ENCODE measurements around the gene FSD2. TPM values are rescaled to one million over a fixed set of nuclear protein-coding genes. Genes with fewer than 3 reads are reported as not detected.

FSD2 gene
- total and polyA plus RNA-seq, 2 experiments from 2014 or later: 0.18 TPM; not detected in 1

DNA sequence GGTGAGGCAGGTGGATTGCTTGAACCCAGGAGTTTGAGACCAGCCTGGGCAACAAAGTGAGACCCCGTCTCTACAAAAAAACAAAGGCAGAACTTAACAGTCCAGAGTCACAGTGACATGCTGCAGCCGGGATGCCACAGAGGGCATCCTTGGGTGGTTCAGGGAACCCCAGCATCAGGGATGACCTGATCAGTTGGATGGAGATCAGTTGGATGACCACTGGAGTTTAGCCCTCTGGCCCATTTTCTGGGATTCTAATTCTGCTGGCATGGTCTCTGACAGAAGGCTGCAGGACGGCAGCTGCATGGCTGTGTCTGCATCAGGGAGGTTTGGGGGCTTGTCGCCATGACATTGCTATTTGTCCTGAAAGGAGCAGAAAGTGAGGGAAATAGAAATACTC lies 23.4 kb upstream of the FSD2 start:
- no peaks in the 10 kb centered on the region for H3F3A ChIP-seq (replicated peaks; ENCODE audit: low read depth)
- H3K79me2 ChIP-seq (replicated peaks; ENCODE audit: insufficient read depth): no peaks in the 10 kb centered on the region
- Mint-ChIP-seq H3K9me3 (no peaks in the 10 kb centered on the region), H3K27me3 (ENCODE audit: insufficient read depth, low read depth, poor library complexity) (no peaks in the 10 kb centered on the region), H3K4me1 (no peaks in the 10 kb centered on the region), H3K27ac (no peak overlapping the region), H3K36me3 (ENCODE audit: low read depth) (peaks cover 32% of the 10 kb centered on the region), H3K4me3 (no peak overlapping the region)
- no peaks in the 10 kb centered on the region for H4K20me1 ChIP-seq (replicated peaks; ENCODE audit: insufficient read depth)
- ATAC-seq (no peak), DNase-seq (ENCODE audit: low spot score) (no peak)
- peaks cover 20% of the 10 kb centered on the region for H3K36me3 ChIP-seq (ENCODE audit: insufficient read depth)
- H3K9me2 ChIP-seq (ENCODE audit: insufficient read depth): no peaks in the 10 kb centered on the region
- TF ChIP-seq ZNF331 (CRISPR knock-in tag; IDR thresholded peaks at IDR 0.05; ENCODE audit: low read depth) (no peak), CREB1 (CRISPR knock-in tag; IDR thresholded peaks at IDR 0.05; ENCODE audit: low read depth) (no peak), EZH2phosphoT487 (IDR thresholded peaks at IDR 0.05; ENCODE audit: unreplicated experiment) (no peak), ZNF114 (CRISPR knock-in tag; IDR thresholded peaks at IDR 0.05) (no peak), EZH2 (IDR thresholded peaks at IDR 0.05; ENCODE audit: low read depth, unreplicated experiment) (no peak), JUNB (IDR thresholded peaks at IDR 0.05; ENCODE audit: unreplicated experiment) (no peak), STAT1 (IDR thresholded peaks at IDR 0.05; ENCODE audit: unreplicated experiment) (no peak), NANOG (IDR thresholded peaks at IDR 0.05; ENCODE audit: borderline replicate concordance) (no peak), POLR2AphosphoS5 (IDR thresholded peaks at IDR 0.05; ENCODE audit: low read depth) (no peak)
- TF ChIP-seq, protein P1, sequence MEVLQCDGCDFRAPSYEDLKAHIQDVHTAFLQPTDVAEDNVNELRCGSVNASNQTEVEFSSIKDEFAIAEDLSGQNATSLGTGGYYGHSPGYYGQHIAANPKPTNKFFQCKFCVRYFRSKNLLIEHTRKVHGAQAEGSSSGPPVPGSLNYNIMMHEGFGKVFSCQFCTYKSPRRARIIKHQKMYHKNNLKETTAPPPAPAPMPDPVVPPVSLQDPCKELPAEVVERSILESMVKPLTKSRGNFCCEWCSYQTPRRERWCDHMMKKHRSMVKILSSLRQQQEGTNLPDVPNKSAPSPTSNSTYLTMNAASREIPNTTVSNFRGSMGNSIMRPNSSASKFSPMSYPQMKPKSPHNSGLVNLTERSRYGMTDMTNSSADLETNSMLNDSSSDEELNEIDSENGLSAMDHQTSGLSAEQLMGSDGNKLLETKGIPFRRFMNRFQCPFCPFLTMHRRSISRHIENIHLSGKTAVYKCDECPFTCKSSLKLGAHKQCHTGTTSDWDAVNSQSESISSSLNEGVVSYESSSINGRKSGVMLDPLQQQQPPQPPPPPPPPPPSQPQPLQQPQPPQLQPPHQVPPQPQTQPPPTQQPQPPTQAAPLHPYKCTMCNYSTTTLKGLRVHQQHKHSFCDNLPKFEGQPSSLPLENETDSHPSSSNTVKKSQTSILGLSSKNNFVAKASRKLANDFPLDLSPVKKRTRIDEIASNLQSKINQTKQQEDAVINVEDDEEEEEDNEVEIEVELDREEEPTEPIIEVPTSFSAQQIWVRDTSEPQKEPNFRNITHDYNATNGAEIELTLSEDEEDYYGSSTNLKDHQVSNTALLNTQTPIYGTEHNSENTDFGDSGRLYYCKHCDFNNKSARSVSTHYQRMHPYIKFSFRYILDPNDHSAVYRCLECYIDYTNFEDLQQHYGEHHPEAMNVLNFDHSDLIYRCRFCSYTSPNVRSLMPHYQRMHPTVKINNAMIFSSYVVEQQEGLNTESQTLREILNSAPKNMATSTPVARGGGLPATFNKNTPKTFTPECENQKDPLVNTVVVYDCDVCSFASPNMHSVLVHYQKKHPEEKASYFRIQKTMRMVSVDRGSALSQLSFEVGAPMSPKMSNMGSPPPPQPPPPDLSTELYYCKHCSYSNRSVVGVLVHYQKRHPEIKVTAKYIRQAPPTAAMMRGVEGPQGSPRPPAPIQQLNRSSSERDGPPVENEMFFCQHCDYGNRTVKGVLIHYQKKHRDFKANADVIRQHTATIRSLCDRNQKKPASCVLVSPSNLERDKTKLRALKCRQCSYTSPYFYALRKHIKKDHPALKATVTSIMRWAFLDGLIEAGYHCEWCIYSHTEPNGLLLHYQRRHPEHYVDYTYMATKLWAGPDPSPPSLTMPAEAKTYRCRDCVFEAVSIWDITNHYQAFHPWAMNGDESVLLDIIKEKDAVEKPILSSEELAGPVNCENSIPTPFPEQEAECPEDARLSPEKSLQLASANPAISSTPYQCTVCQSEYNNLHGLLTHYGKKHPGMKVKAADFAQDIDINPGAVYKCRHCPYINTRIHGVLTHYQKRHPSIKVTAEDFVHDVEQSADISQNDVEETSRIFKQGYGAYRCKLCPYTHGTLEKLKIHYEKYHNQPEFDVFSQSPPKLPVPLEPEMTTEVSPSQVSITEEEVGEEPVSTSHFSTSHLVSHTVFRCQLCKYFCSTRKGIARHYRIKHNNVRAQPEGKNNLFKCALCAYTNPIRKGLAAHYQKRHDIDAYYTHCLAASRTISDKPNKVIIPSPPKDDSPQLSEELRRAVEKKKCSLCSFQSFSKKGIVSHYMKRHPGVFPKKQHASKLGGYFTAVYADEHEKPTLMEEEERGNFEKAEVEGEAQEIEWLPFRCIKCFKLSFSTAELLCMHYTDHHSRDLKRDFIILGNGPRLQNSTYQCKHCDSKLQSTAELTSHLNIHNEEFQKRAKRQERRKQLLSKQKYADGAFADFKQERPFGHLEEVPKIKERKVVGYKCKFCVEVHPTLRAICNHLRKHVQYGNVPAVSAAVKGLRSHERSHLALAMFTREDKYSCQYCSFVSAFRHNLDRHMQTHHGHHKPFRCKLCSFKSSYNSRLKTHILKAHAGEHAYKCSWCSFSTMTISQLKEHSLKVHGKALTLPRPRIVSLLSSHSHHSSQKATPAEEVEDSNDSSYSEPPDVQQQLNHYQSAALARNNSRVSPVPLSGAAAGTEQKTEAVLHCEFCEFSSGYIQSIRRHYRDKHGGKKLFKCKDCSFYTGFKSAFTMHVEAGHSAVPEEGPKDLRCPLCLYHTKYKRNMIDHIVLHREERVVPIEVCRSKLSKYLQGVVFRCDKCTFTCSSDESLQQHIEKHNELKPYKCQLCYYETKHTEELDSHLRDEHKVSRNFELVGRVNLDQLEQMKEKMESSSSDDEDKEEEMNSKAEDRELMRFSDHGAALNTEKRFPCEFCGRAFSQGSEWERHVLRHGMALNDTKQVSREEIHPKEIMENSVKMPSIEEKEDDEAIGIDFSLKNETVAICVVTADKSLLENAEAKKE (CRISPR knock-in tag; IDR thresholded peaks at IDR 0.05): no peak
- TF ChIP-seq, protein P2, sequence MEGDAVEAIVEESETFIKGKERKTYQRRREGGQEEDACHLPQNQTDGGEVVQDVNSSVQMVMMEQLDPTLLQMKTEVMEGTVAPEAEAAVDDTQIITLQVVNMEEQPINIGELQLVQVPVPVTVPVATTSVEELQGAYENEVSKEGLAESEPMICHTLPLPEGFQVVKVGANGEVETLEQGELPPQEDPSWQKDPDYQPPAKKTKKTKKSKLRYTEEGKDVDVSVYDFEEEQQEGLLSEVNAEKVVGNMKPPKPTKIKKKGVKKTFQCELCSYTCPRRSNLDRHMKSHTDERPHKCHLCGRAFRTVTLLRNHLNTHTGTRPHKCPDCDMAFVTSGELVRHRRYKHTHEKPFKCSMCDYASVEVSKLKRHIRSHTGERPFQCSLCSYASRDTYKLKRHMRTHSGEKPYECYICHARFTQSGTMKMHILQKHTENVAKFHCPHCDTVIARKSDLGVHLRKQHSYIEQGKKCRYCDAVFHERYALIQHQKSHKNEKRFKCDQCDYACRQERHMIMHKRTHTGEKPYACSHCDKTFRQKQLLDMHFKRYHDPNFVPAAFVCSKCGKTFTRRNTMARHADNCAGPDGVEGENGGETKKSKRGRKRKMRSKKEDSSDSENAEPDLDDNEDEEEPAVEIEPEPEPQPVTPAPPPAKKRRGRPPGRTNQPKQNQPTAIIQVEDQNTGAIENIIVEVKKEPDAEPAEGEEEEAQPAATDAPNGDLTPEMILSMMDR (conservative IDR thresholded peaks at IDR 0.05; ENCODE audit: low read depth in 2 of 2): no peak
- TF ChIP-seq, protein P3, sequence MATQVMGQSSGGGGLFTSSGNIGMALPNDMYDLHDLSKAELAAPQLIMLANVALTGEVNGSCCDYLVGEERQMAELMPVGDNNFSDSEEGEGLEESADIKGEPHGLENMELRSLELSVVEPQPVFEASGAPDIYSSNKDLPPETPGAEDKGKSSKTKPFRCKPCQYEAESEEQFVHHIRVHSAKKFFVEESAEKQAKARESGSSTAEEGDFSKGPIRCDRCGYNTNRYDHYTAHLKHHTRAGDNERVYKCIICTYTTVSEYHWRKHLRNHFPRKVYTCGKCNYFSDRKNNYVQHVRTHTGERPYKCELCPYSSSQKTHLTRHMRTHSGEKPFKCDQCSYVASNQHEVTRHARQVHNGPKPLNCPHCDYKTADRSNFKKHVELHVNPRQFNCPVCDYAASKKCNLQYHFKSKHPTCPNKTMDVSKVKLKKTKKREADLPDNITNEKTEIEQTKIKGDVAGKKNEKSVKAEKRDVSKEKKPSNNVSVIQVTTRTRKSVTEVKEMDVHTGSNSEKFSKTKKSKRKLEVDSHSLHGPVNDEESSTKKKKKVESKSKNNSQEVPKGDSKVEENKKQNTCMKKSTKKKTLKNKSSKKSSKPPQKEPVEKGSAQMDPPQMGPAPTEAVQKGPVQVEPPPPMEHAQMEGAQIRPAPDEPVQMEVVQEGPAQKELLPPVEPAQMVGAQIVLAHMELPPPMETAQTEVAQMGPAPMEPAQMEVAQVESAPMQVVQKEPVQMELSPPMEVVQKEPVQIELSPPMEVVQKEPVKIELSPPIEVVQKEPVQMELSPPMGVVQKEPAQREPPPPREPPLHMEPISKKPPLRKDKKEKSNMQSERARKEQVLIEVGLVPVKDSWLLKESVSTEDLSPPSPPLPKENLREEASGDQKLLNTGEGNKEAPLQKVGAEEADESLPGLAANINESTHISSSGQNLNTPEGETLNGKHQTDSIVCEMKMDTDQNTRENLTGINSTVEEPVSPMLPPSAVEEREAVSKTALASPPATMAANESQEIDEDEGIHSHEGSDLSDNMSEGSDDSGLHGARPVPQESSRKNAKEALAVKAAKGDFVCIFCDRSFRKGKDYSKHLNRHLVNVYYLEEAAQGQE (IDR thresholded peaks at IDR 0.05; ENCODE audit: unreplicated experiment): no peak
- TF ChIP-seq, protein P4, sequence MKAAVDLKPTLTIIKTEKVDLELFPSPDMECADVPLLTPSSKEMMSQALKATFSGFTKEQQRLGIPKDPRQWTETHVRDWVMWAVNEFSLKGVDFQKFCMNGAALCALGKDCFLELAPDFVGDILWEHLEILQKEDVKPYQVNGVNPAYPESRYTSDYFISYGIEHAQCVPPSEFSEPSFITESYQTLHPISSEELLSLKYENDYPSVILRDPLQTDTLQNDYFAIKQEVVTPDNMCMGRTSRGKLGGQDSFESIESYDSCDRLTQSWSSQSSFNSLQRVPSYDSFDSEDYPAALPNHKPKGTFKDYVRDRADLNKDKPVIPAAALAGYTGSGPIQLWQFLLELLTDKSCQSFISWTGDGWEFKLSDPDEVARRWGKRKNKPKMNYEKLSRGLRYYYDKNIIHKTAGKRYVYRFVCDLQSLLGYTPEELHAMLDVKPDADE (IDR thresholded peaks at IDR 0.05): no peak
- no peak overlapping the region for H3K4me3 ChIP-seq
- no peak overlapping the region for H2AFZ ChIP-seq
- H3K4me1 ChIP-seq (ENCODE audit: insufficient read depth): no peaks in the 10 kb centered on the region
- no peaks in the 10 kb centered on the region for H3K27me3 ChIP-seq (ENCODE audit: insufficient read depth)
- H3K4me2 ChIP-seq: no peak overlapping the region
- no peak overlapping the region for H3K27ac ChIP-seq (ENCODE audit: low read depth)

Data from GM23338 (cell line).